ENCODE data around the gene EHD3. TPM values are rescaled to one million over a fixed set of nuclear protein-coding genes. Genes with fewer than 3 reads are reported as not detected.

Gene EHD3
- total and polyA plus RNA-seq, 2 of the 8 experiments (the other 6 are each of a cell fraction or from before 2014, with no cell fraction given): 9.3 to 12.0 TPM

DNA sequence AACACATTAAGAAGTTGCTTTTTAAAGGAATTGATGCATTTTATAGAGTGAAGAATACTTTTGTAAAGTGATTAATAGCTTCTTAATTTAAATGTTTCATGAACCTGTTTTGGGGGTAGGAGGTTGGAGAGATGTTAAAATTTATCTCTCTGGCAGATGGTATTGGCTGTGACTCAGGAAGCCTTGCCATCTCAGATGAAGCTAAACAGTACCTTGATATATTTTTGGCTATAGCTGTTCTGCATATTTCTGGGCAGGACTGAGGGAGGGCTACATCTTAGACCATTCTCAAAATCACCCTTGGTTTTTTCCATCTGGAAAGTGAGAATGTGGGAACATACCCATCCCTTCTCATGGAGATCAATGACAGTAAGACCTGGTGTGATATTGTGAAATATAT lies 30.0 kb upstream of the EHD3 start:
- DNase-seq (ENCODE audit: low read depth in 1 of 2, low spot score in 2 of 2) (no peak), FAIRE-seq (no peak)
- ChIA-PET CTCF (ENCODE audit: partially characterized antibody) (interaction anchor here (0.5 to 1.5 kb wide), 6 partner anchors 11 to 342 kb away, joined by 3 to 4 read pairs (median 4); no protein-coding TSS in a partner anchor), POLR2A (ENCODE audit: partially characterized antibody) (no interaction called here)
- Histone ChIP-seq H2AFZ (ENCODE audit: low read length) (no peak overlapping the region), H3K14ac (ENCODE audit: insufficient read length) (no peak overlapping the region), H2AK5ac (ENCODE audit: low read depth, low read length) (no peak overlapping the region), H3K18ac (ENCODE audit: extremely low read depth, low read length) (no peak overlapping the region), H3K79me1 (ENCODE audit: low read depth, low read length) (no peaks in the 10 kb centered on the region), H3K9me3 (ENCODE audit: insufficient read depth in 2 of 2, low read depth in 1 of 2, low read length in 1 of 2) (no peaks in the 10 kb centered on the region), H2BK12ac (ENCODE audit: low read depth, low read length) (no peak overlapping the region), H4K91ac (replicated peaks; ENCODE audit: insufficient read length, low read length) (no peak overlapping the region), H3K4ac (replicated peaks; ENCODE audit: insufficient read length, low read depth, low read length) (no peak overlapping the region), H4K8ac (ENCODE audit: extremely low read depth, insufficient read depth, low read length) (no peak overlapping the region), H4K20me1 (replicated peaks in 1 of 2; ENCODE audit: control insufficient read depth in 1 of 2, insufficient read depth in 2 of 2, low read length in 2 of 2) (peaks cover 0 to 2% of the 10 kb centered on the region in 2 experiments), H3K4me3 (ENCODE audit: extremely low read depth in 1 of 4, insufficient read depth in 2 of 4, low read depth in 3 of 4, low read length in 4 of 4) (no peak overlapping the region), H3K36me3 (ENCODE audit: control insufficient read depth in 2 of 4, insufficient read depth in 4 of 4, low read length in 3 of 4) (no peaks in the 10 kb centered on the region), H3K27ac (ENCODE audit: low read depth, low read length) (no peak overlapping the region), H3K9ac (replicated peaks in 1 of 4; ENCODE audit: extremely low read depth in 1 of 4, low read depth in 3 of 4, low read length in 3 of 4) (no peak overlapping the region), H3K23me2 (ENCODE audit: low read depth, low read length) (peaks cover 2% of the 10 kb centered on the region; the same call in 1 of the 2 replicates), H4K5ac (ENCODE audit: insufficient read length, low read depth, low read length) (no peak overlapping the region), H2BK20ac (ENCODE audit: low read length) (no peak overlapping the region), H3K4me2 (ENCODE audit: insufficient read depth in 1 of 2, low read depth in 2 of 2, low read length in 2 of 2) (no peak overlapping the region), H2BK15ac (ENCODE audit: low read length) (no peak overlapping the region), H3K27me3 (replicated peaks in 1 of 4; ENCODE audit: control insufficient read depth in 3 of 4, extremely low read depth in 1 of 4, insufficient read depth in 3 of 4, low read length in 3 of 4) (no peaks in the 10 kb centered on the region), H3K79me2 (ENCODE audit: control insufficient read depth in 1 of 2, insufficient read depth in 2 of 2, low read length in 2 of 2) (no peaks in the 10 kb centered on the region), H2BK120ac (replicated peaks; ENCODE audit: low read depth, low read length) (no peak overlapping the region), H3K23ac (ENCODE audit: insufficient read length) (no peak overlapping the region), H3K4me1 (replicated peaks in 1 of 4; ENCODE audit: control insufficient read depth in 3 of 4, insufficient read depth in 4 of 4, low read length in 3 of 4) (no peaks in the 10 kb centered on the region), H2BK5ac (ENCODE audit: low read depth, low read length) (no peak overlapping the region), H3K56ac (replicated peaks; ENCODE audit: insufficient read length, low read depth, low read length) (no peak overlapping the region)
- TF ChIP-seq SIN3A (conservative IDR thresholded peaks at IDR 0.05 in 1 of 2, IDR thresholded peaks at IDR 0.05 in 1 of 2; ENCODE audit: low read depth in 1 of 2, low read length in 2 of 2): no peak
- no peak for TF ChIP-seq GTF2F1 (IDR thresholded peaks at IDR 0.05; ENCODE audit: borderline replicate concordance, low read depth, low read length)
- TF ChIP-seq JUND (IDR thresholded peaks at IDR 0.05; ENCODE audit: low read length): no peak
- TF ChIP-seq POLR2A (IDR thresholded peaks at IDR 0.05; ENCODE audit: control extremely low read depth in 1 of 2, low read depth in 2 of 2, low read length in 2 of 2): no peak
- no peak for TF ChIP-seq ASH2L (IDR thresholded peaks at IDR 0.05; ENCODE audit: low read length)
- TF ChIP-seq POLR2AphosphoS5 (IDR thresholded peaks at IDR 0.05; ENCODE audit: low read depth, low read length): no peak
- no peak for TF ChIP-seq ATF2 (IDR thresholded peaks at IDR 0.05; ENCODE audit: low read length)
- no peak for TF ChIP-seq CHD1 (IDR thresholded peaks at IDR 0.05; ENCODE audit: low read depth, low read length)
- no peak for TF ChIP-seq TAF1 (IDR thresholded peaks at IDR 0.05; ENCODE audit: low read depth, low read length)
- TF ChIP-seq BACH1 (IDR thresholded peaks at IDR 0.05; ENCODE audit: low read length): no peak
- no peak for TF ChIP-seq SIX5 (IDR thresholded peaks at IDR 0.05; ENCODE audit: low read depth, low read length)
- TF ChIP-seq RAD21 (IDR thresholded peaks at IDR 0.05 in 1 of 2, conservative IDR thresholded peaks at IDR 0.05 in 1 of 2; ENCODE audit: low read depth in 2 of 2, low read length in 2 of 2): no peak
- no peak for TF ChIP-seq MAFK (IDR thresholded peaks at IDR 0.05; ENCODE audit: low read depth, low read length)
- no peak for TF ChIP-seq SAP30 (IDR thresholded peaks at IDR 0.05; ENCODE audit: insufficient read depth, insufficient replicate concordance, low read length)

Measured in H1 (cell line).